ENCODE measurements around the gene LTBP1.

LTBP1 gene

DNA sequence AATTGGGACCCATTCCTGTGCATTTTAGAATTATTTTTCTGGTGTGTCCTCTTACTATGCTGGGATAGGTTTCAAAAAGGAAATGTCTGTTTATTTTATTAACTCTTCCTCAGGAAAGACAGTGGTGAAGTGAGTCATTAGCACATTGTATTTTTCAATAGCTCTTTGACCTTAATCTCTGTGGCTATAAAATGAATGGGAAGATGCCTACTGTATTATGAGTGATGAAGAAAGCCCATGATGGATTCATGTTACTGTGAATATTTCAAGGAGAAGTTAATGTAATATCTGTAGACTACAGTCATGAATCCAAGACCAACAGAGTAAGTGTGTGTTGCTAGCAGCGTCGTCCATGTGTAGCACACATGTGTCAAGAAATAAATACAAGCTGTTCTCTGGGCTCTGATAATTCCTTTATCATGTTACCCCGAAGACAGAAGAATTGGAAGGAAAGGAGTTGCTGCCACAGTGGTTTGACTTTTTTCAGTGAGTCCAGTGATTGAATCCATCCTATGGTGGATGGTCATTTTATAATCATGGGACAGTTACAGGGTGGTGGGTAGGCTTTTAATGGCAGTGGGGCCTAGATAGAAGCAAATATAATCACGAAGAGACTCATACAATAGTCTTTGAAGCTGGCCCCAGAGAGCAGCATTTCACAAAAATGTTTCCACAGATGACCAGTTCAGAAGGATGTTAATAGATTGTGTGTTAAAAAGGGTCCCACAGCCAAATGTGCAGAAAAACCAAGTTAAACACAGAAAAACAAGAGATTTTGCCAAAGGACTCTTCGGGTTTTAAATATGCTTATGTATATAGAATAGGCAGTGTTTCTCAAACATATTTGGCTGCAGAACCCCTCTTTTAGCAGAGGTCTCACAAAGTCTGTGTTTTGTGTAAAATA lies 290.0 kb downstream of the LTBP1 start:
- no peak for DNase-seq

DNA sequence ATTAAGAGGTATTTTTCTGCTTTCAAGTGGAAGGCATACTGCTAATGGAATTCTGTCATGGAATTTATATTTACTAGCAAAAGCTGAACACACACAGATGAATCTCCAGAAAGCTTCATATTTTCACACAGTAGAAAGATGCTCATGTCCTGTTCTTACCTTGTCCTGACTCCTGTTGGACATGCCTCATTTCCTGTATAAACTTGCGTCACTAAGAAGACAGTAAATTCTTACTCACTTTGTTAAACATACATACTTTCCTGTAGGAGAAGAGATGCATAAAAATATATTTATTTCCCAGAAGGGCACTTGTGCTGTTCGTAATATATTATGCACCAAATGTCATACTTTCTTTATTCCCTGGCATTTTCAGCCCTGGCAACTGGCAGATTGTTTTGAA lies 291.4 kb downstream of the LTBP1 start:
- DNase-seq = no peak

GRCh38 chr2:33240178-33240577 lies 293.4 kb downstream of the LTBP1 start:
- DNase-seq = no peak

DNA sequence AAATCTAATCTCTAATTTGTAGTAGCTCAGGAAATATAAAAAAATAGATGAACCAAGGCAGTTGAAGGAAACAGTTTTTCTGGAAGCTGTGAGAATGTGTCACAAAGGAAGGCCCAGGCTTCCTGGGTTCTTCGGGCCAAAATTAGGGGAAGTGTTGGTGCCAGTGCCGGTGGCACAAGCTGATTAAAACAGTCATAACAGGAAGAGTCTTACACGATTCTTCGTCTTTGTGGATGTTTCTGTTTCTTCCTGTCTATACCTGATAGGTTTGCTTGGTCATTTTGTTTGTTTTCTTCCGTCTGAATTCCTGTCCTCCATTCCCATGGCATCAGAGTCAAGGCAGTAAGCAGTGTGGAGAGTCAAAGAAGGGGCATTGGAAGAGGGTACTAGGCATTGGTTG lies 294.3 kb downstream of the LTBP1 start:
- no peak for DNase-seq

GRCh38 chr2:33241581-33241980 lies 294.8 kb downstream of the LTBP1 start:
- no peak for DNase-seq

- no peak for DNase-seq
Observed at GRCh38 chr2:33242845-33243244, 296.1 kb downstream of the LTBP1 start.

- DNase-seq = no peak
Observed at GRCh38 chr2:33246432-33246831, 299.7 kb downstream of the LTBP1 start.

DNA sequence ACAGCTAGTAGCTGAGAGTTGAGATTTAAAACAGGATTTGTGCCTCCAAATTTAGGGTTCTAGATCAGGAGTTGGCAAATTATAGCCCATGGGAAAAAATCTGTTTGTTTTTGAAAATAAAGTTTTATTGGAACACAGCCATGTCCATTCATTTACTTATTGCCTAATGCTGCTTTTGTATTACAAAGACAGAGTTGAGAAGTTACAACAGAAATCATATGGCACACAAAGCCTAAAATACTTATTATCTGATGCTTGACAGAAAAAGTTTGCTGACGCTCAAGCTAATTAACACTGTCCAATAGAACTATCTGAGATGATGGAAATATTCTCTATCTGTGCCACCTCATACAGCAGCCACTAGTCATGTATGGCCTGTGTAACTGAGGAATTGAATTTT lies 300.6 kb downstream of the LTBP1 start:
- DNase-seq = no peak

DNA sequence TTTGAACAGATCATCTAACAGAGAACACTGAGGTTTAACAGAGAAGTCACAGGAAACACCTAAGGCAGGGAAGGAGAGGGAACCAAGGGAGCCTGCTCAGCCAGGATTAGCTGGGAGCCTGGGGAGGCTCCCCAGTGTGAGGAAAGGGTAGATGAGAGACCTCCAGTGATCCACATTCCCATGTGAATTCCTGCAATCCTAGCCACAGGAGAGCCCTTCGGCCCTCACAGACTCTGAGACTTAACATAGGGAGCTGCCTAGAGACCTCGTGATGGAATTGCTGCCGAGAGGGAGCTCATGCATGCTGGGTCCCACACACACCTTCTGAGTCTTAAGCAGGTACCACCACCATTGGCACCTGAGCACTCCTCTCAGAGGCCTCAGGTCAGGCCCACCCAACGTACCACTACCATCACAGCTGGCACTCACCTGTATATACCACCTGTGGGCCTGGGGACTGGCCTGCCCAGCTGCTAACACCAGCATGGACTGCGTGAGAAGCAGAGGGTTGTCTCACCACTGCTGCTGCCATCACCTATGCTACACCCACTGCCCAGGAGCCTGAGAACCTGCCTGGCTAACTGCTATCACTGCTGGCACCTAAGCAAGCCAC lies 303.8 kb downstream of the LTBP1 start:
- no peak for DNase-seq

- no peak for DNase-seq
Observed at GRCh38 chr2:33256162-33256755, 309.5 kb downstream of the LTBP1 start.

DNA sequence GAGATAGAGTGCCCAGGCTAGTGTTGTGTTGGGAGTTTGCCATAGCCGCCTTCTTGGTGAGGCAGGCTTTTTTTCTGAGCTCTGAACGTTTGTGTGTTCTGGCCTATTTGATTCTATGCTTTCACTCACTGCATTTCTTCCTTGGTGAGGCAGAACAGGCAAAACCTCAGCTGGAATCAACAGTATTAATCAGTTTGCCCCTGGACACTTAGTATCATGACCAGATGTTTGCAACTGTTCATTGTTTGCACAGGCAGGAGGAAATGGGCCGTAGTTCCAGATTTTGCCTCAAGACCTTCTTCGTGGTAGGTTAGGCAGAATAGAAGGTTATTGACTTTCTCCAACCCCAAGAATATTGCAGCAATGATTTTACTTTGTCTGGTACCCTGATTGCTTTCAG lies 311.6 kb downstream of the LTBP1 start:
- DNase-seq = no peak

- DNase-seq = no peak
Observed at GRCh38 chr2:33262097-33262496, 315.3 kb downstream of the LTBP1 start.

- no peak for DNase-seq
Observed at GRCh38 chr2:33264766-33265165, 318.0 kb downstream of the LTBP1 start.

- DNase-seq = no peak
Observed at GRCh38 chr2:33265584-33266338, 319.0 kb downstream of the LTBP1 start.

DNA sequence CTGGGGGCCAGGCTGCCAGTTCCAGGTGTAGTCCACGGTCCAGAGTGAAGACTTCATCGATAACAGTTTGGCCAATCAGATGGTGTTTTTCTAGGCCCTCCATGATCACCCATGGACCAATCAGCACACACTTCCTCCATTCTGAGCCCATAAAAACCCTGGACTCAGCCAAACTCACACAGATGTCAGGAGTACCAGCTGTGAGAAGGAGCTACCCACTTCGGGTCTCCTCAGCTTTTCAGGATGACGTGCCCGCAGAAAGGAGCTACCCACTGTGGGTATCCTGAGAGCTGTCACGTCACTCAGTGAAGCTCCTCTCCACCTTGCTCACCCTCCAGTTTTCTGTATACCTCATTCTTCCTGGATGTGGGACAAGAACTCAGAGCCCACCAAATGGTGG lies 319.7 kb downstream of the LTBP1 start:
- DNase-seq = no peak

GRCh38 chr2:33267043-33267442 lies 320.3 kb downstream of the LTBP1 start:
- no peak for DNase-seq

GRCh38 chr2:33267756-33268155 lies 321.0 kb downstream of the LTBP1 start:
- DNase-seq = no peak

- DNase-seq = no peak
Observed at GRCh38 chr2:33268246-33268831, 321.6 kb downstream of the LTBP1 start.

GRCh38 chr2:33272001-33272400 lies 325.2 kb downstream of the LTBP1 start:
- DNase-seq = no peak

DNA sequence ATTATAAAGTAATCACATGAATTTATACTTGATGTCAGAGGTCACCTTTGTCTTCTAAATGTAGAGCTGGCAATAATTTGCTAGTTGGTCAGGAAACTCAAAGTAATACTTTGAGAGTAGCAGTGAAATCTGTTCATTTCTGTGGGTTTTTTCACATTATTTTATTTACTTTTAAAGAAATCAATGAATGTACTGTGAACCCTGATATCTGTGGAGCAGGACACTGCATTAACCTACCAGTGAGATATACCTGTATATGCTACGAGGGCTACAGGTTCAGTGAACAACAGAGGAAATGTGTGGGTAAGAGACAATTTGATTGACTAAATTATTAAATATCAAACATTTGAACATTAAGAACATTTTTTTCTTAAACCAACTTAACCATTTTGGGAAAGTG lies 326.7 kb downstream of the LTBP1 start:
- no peak for DNase-seq

GRCh38 chr2:33274524-33274923 lies 327.8 kb downstream of the LTBP1 start:
- DNase-seq = no peak

DNA sequence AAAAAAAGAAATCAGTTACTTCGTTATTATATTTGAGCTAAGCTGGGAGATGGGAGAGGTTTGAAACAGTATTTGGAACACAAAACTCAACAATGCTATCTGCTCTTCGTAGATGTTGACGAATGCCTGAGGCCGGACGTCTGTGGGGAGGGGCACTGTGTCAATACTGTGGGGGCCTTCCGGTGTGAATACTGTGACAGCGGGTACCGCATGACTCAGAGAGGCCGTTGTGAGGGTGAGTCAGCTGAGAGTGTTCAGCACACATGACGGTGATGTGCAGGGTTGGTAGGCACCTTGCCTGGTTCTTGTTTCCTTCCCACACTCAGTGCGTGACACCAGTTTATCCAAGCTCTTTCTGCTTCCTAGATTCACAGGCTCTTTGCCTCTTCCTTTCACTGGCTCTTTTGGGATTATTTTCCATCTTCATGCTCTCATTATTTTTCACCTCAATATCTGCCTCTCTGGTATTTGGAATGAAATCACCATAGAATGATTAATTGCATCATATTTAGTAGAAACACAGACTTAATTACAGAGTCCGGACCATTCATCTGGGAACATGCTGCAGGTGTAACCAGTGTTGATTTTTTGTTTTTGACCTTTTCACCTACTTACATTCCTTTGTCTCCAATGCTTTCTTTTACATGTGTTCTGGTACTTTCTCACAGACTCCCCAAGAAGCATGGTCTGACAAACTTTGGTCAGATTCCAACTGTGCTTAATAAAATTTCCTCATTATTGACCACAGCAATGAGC lies 329.1 kb downstream of the LTBP1 start:
- no peak for DNase-seq

Measured in NCI-H1092 (cell line).